Heart left ventricle (tissue), 16 donors: ENCODE data around the gene F12. TPM values are rescaled to one million over a fixed set of nuclear protein-coding genes. Genes with fewer than 3 reads are reported as not detected.
A peak's percentile ranks its signal among the peaks of the same experiment; 100 is the strongest.

Experiments
- ATAC-seq, 4 donors: fragments of 200-7000 bp; cut with Tn5 transposase; one replicate each; pipeline ENCODE4 v1.9.1; 2020 to 2022; ENCODE audit warnings: moderate library complexity in 4 of 4, mild to moderate bottlenecking in 3 of 4, moderate number of reproducible peaks in 1 of 4
- DNase-seq, 5 donors: peaks; one replicate each; pipeline ENCODE4 v3.0.0-alpha.2; 2020
- H3K27ac ChIP-seq, 12 donors: fragments of 200-600 bp; sonication (generic) in 4 of 12; one replicate each; pipeline versions ENCODE4 v1.5.0 to v1.8.0; 2016 to 2022; ENCODE audit warnings: mild to moderate bottlenecking in 2 of 12
- H3K27me3 ChIP-seq, 9 donors: fragments of 200-600 bp; sonication (generic) in 2 of 9; one replicate each; pipeline versions ENCODE4 v1.5.1 to v1.8.0; 2016 to 2022; ENCODE audit warnings: mild to moderate bottlenecking in 3 of 9
- H3K36me3 ChIP-seq, 9 donors: fragments of 200-600 bp; sonication (generic) in 2 of 9; one replicate each; pipeline versions ENCODE4 v1.5.0 to v1.8.0; 2018 to 2022; ENCODE audit warnings: mild to moderate bottlenecking in 2 of 9
- H3K4me1 ChIP-seq, 12 donors: fragments of 200-600 bp; sonication (generic) in 4 of 12; one replicate each; pipeline versions ENCODE4 v1.5.0 to v1.8.0; 2016 to 2022; ENCODE audit warnings: mild to moderate bottlenecking in 3 of 12
- H3K4me3 ChIP-seq, 12 donors: fragments of 200-600 bp; sonication (generic) in 4 of 12; one replicate each; pipeline versions ENCODE4 v1.5.0 to v1.8.0; 2017 to 2022; ENCODE audit warnings: mild to moderate bottlenecking in 9 of 12, moderate library complexity in 4 of 12
- H3K9me3 ChIP-seq, 12 donors: fragments of 200-600 bp; sonication (generic) in 4 of 12; one replicate each; pipeline versions ENCODE4 v1.5.0 to v1.8.0; 2016 to 2022; ENCODE audit warnings: mild to moderate bottlenecking in 1 of 12
- POLR2A ChIP-seq, 2 donors: fragments of 450-650 bp; IDR thresholded peaks; one replicate each; pipeline ENCODE4 v1.6.1; 2017; ENCODE audit warnings: antibody characterized with exemption in 2 of 2, mild to moderate bottlenecking in 2 of 2, moderate library complexity in 2 of 2
- WGBS, 4 donors: extraction: QIAGEN DNeasy Blood & Tissue Kit in 2 of 4; methylation state at CpG; one replicate each; pipeline versions ENCODE4 v1.1.5 to v1.1.7; 2013 to 2018; 5-methylcytosine and 5-hydroxymethylcytosine counted together
- intact Hi-C, 10 donors: fragments of 100-400 bp; cut with DNase I; formaldehyde crosslinking; loops; one replicate each; pipeline versions ENCODE4 v1.11.1 to v1.14.2; 2022
- polyA plus RNA-seq, 2 donors: library from polyadenylated mRNA; stranded (reverse); fragments of 200-250 nt; gene quantifications; one replicate each; pipeline ENCODE4 v1.2.3, GENCODE V29; 2013
- total RNA-seq, 9 donors: library from RNA; depleted of rRNA in 2 of 9; stranded (reverse); fragments of >200 nt in 2 of 9; fragmentation: NEBNext Ultra II Directional in 3 of 9; extraction: Animal tissue kit (Norgen Biotek cat#: 25700) in 3 of 9; gene quantifications; one replicate each; pipeline versions ENCODE4 v1.1.0 to v1.2.4, GENCODE V29; 2016 to 2023
- TF ChIP-seq, protein P1 (sequence below), 12 donors: fragments of 200-600 bp; sonication (generic) in 4 of 12; IDR thresholded peaks; one replicate each; pipeline versions ENCODE4 v1.5.0 to v1.8.0; 2018 to 2022; ENCODE audit warnings: antibody characterized with exemption in 12 of 12, mild to moderate bottlenecking in 5 of 12
- donor health status: ischemic (EF 13 %, LVEDD 7.1; RV severe dilation, severe dysfunction).
- donor health status: healthy with polysubstance abuse.
- donor health status: DM: no; HTN: yes; CAD: no.
- donor health status: DM: no; HTN: no; CAD: no.
- donor health status: ischemic (EF 25% LVEDD 6.9; RV normal size, moderate dysfunction).
- donor health status: ischemic (EF 25% LVEDD 5.7; RV mildly dilated, moderate dysfunction).
- donor health status: healthy.
- donor health status: DM: yes; HTN: yes; CAD: no.
- donor health status: ischemic (EF 35%, LVEDD 5.7; RV mildly dilated, moderate dysfunction).
- donor health status: nonischemic (EF 11% LVEDD 7.7; RV severe dilation, severe dysfunction).
- donor health status: DM: yes; HTN: yes; CAD: no.
- donor health status: PGD.
- donor health status: ischemic (EF 29% LVEDD 5.4; RV normal size, mild dysfunction).
- donor health status: nonischemic (EF 23%, LVEDD 6.1; RV moderate dilation, normal function).

F12 gene
- total and polyA plus RNA-seq, 11 donors: 0.29 to 0.56 TPM; not detected in 9

DNA sequence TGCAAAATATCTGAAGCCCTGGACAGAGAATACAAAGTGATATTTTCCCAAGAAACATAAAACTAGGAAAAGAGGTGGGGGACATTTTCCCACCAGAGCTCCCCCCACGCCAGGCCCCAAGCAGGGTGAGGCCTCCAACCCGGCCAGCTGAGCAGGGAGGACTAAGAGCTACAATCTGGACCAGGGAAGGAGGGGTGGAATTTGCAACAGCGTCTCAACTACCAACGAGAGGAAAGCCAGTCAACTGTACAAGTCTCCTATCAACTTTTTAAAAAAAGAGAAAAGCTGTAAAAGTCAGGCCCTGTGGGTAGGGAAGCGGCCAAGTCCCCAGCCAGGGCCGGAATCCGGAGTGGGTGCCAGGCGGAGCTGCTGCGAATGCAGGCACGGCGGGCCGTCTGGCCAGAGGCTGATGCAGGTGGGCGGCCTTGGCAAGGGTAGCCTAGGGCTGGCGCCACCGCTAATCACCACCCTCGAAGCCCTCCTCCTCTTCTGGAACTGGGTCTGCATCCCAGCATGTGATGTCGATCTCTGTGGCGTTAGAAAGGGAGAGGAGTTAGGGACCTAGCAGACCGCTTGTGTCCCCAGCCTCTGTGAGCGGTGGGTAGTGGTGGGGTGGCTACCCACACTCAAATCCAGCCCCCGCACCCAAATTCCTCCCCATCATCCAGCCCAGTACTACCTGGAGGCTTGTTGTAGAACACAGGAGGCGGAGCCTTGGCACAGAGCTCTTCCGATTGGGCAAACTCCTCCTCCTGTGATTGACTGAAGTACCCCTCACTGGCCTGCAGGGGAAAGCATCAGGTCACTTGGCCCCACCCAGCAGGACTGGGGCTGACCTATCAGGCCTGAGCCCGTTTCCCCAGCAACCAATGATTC, 47.9 kb upstream of the F12 start:
- Histone ChIP-seq H3K27me3 (peaks cover 0 to 9% (median 0%) of the 10 kb centered on the region in 9 donors), H3K27ac (peak overlapping the region in 5 of 12 donors; percentile 17 to 70 (median 44)), H3K36me3 (peaks cover 0 to 25% (median 11%) of the 10 kb centered on the region in 9 donors), H3K4me3 (no peak overlapping the region), H3K4me1 (peaks cover 0 to 57% (median 30%) of the 10 kb centered on the region in 12 donors), H3K9me3 (no peaks in the 10 kb centered on the region)
- ATAC-seq (peak; percentile 9 to 49 (median 47)), DNase-seq (peak in 4 of 5 donors; percentile 78 to 89 (median 86))
- TF ChIP-seq, protein P1, sequence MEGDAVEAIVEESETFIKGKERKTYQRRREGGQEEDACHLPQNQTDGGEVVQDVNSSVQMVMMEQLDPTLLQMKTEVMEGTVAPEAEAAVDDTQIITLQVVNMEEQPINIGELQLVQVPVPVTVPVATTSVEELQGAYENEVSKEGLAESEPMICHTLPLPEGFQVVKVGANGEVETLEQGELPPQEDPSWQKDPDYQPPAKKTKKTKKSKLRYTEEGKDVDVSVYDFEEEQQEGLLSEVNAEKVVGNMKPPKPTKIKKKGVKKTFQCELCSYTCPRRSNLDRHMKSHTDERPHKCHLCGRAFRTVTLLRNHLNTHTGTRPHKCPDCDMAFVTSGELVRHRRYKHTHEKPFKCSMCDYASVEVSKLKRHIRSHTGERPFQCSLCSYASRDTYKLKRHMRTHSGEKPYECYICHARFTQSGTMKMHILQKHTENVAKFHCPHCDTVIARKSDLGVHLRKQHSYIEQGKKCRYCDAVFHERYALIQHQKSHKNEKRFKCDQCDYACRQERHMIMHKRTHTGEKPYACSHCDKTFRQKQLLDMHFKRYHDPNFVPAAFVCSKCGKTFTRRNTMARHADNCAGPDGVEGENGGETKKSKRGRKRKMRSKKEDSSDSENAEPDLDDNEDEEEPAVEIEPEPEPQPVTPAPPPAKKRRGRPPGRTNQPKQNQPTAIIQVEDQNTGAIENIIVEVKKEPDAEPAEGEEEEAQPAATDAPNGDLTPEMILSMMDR (IDR thresholded peaks at IDR 0.05): peak in 11 of 12 donors; percentile 37 to 65 (median 50)
- no peak for TF ChIP-seq POLR2A (IDR thresholded peaks at IDR 0.05)
- intact Hi-C loops: loop anchor here in 8 of 10 donors (1.0 to 10.0 kb wide), 4 partner anchors 40 to 142 kb away; partner anchors contain the start of genes MXD3 (in 5 of the 8) and PDLIM7 (in 3 of the 8)
- 76 to 82% (median 79%) methylated on average over 18 to 24 of the region's 24 CpGs for WGBS, 4 donors

DNA sequence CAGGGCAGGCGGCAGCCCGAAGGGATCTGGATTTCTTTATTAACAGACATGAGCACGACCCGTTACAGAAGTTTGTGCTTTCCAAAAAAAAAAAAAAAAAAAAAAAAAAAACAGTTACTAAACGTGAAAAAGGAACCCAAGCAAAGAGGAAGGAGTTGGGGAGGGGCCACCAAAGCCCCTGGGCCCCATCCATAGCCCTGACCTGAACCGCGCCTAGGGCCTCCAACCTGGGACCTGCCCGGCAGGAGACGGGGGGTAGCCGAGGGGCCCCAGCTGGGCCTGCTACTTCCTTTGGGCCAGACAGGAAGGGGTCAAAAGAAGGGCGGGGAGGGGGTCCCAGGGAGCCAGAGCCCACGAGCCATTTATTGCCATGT, 47.2 kb upstream of the F12 start:
- intact Hi-C loops: loop anchor here in 8 of 10 donors (1.0 to 10.0 kb wide), 4 partner anchors 41 to 142 kb away; partner anchors contain the start of genes MXD3 (in 5 of the 8) and PDLIM7 (in 3 of the 8)

DNA sequence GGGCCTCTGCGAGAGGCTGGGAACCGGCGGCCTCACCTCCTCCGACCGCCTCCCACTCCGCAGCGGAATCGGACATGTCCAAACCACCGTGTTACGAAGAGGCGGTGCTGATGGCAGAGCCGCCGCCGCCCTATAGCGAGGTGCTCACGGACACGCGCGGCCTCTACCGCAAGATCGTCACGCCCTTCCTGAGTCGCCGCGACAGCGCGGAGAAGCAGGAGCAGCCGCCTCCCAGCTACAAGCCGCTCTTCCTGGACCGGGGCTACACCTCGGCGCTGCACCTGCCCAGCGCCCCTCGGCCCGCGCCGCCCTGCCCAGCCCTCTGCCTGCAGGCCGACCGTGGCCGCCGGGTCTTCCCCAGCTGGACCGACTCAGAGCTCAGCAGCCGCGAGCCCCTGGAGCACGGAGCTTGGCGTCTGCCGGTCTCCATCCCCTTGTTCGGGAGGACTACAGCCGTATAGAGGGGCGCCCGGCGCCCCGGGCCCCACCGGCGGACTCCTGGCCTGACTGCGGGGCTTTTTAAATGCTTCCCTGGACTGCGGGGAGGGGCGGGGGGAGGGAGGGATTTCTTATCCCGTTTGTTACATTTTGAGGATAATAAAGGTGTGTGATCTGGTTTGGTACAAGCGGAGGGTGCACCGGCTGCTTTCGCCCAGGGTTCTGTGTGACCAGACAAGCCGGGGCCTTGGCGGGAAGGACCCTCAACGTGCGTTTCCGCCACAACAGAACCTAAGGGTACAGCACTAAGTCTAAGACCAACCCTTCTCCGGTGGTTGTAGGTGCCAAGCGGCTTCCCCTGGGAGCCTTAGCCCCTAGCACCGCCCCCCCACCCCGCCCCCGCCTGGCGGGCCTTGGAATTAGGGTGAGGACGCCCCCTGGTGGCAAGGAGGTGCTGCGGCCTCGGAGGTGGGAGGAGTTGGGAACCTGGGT, 46.6 kb upstream of the F12 start:
- peaks cover 0 to 13% (median 0%) of the 10 kb centered on the region in 9 donors for H3K27me3 ChIP-seq
- ATAC-seq (peak; percentile 33 to 77 (median 59)), DNase-seq (peak; percentile 91 to 95 (median 93))
- TF ChIP-seq, protein P1 (IDR thresholded peaks at IDR 0.05): peak; percentile 88 to 98 (median 94)
- no peak for TF ChIP-seq POLR2A (IDR thresholded peaks at IDR 0.05)
- intact Hi-C loops: loop anchor here (1.0 to 10.0 kb wide), 12 partner anchors 29 to 141 kb away; partner anchors contain the start of genes MXD3 (in 5 of the 10), PDLIM7 (in 4 of the 10) and GRK6 (in 1 of the 10)
- peaks cover 0 to 25% (median 11%) of the 10 kb centered on the region in 9 donors for H3K36me3 ChIP-seq
- peak overlapping the region in 11 of 12 donors; percentile 59 to 83 (median 69) for H3K27ac ChIP-seq
- H3K9me3 ChIP-seq: no peaks in the 10 kb centered on the region
- H3K4me1 ChIP-seq: peaks cover 0 to 50% (median 23%) of the 10 kb centered on the region in 12 donors
- H3K4me3 ChIP-seq: peak overlapping the region; percentile 48 to 81 (median 64)
- WGBS, 4 donors: 1 to 2% (median 1%) methylated on average over 29 to 76 of the region's 76 CpGs

More for the DNA sequence above, 47.2 kb upstream of the F12 start:
- Histone ChIP-seq H3K9me3 (no peaks in the 10 kb centered on the region), H3K27me3 (peaks cover 0 to 12% (median 0%) of the 10 kb centered on the region in 9 donors), H3K36me3 (peaks cover 0 to 25% (median 11%) of the 10 kb centered on the region in 9 donors), H3K4me1 (peaks cover 0 to 52% (median 25%) of the 10 kb centered on the region in 12 donors), H3K27ac (peak overlapping the region in 6 of 12 donors; percentile 17 to 76 (median 56)), H3K4me3 (peak overlapping the region in 7 of 12 donors; percentile 56 to 71 (median 66))
- ATAC-seq (peak in 1 of 4 donors; percentile 1), DNase-seq (peak in 1 of 5 donors; percentile 63)
- TF ChIP-seq, protein P1 (IDR thresholded peaks at IDR 0.05): peak in 3 of 12 donors; percentile 23 to 40 (median 35)
- no peak for TF ChIP-seq POLR2A (IDR thresholded peaks at IDR 0.05)
- WGBS, 4 donors: 32 to 35% (median 35%) methylated on average over 12 of the region's 12 CpGs
